Left renal cortex interstitium (tissue), 4 donors: ENCODE measurements around the gene ETS1. TPM values are rescaled to one million over a fixed set of nuclear protein-coding genes. Genes with fewer than 3 reads are reported as not detected.

Experiments
- DNase-seq, 4 donors: peaks; one replicate each; pipeline ENCODE4 v3.0.0-alpha.2; 2013; ENCODE audit warnings: low read depth in 4 of 4, low spot score in 2 of 4, missing footprints in 1 of 4
- polyA plus RNA-seq, 4 donors: library from polyadenylated mRNA; unstranded; fragments of 120-200 nt; gene quantifications; one replicate each; pipeline ENCODE4 v1.2.1, GENCODE V29; 2013; ENCODE audit not compliant: insufficient read length in 4 of 4

ETS1 gene
- polyA plus RNA-seq, 4 donors: 64.0 to 80.3 (median 71.7) TPM

GRCh38 chr11:128506999-128507611 is 80.3 kb downstream of the ETS1 start:
- DNase-seq: no peak

GRCh38 chr11:128506356-128506755 is 81.0 kb downstream of the ETS1 start:
- DNase-seq: no peak

GRCh38 chr11:128505449-128506065 is 81.8 kb downstream of the ETS1 start:
- DNase-seq: no peak

- no peak for DNase-seq
Observed at GRCh38 chr11:128504486-128504885, 82.9 kb downstream of the ETS1 start.

GRCh38 chr11:128503245-128503991 is 83.9 kb downstream of the ETS1 start:
- DNase-seq: no peak

- DNase-seq: no peak
Observed at GRCh38 chr11:128502726-128503125, 84.6 kb downstream of the ETS1 start.

- no peak for DNase-seq
Observed at GRCh38 chr11:128501632-128502549, 85.5 kb downstream of the ETS1 start.

GRCh38 chr11:128501008-128501407 is 86.3 kb downstream of the ETS1 start:
- no peak for DNase-seq

- DNase-seq: no peak
Observed at GRCh38 chr11:128500493-128500892, 86.9 kb downstream of the ETS1 start.

- no peak for DNase-seq
Observed at GRCh38 chr11:128499613-128500253, 87.6 kb downstream of the ETS1 start.

- no peak for DNase-seq
Observed at GRCh38 chr11:128498721-128499245, 88.6 kb downstream of the ETS1 start.

GRCh38 chr11:128497776-128498095 is 89.6 kb downstream of the ETS1 start:
- no peak for DNase-seq

GRCh38 chr11:128497061-128497775 is 90.1 kb downstream of the ETS1 start:
- no peak for DNase-seq

GRCh38 chr11:128496692-128497060 is 90.7 kb downstream of the ETS1 start:
- DNase-seq: no peak

- DNase-seq: no peak
Observed at GRCh38 chr11:128496249-128496648, 91.1 kb downstream of the ETS1 start.

GRCh38 chr11:128494418-128495332 is 92.7 kb downstream of the ETS1 start:
- no peak for DNase-seq

- DNase-seq: no peak
Observed at GRCh38 chr11:128493570-128493965, 93.8 kb downstream of the ETS1 start.

GRCh38 chr11:128492903-128493569 is 94.3 kb downstream of the ETS1 start:
- no peak for DNase-seq
